Left renal cortex interstitium (tissue), 4 donors: ENCODE results near the gene PLD5. TPM values are rescaled to one million over a fixed set of nuclear protein-coding genes. Genes with fewer than 3 reads are reported as not detected.

Source experiments
- DNase-seq, 4 donors: peaks; one replicate each; pipeline ENCODE4 v3.0.0-alpha.2; 2013; ENCODE audit warnings: low read depth in 4 of 4, low spot score in 2 of 4, missing footprints in 1 of 4
- polyA plus RNA-seq, 4 donors: library from polyadenylated mRNA; unstranded; fragments of 120-200 nt; gene quantifications; one replicate each; pipeline ENCODE4 v1.2.1, GENCODE V29; 2013; ENCODE audit not compliant: insufficient read length in 4 of 4

PLD5 gene
- 1 to 10 TPM in 3 of 4 donors, under 1 TPM in 1; 0.96 to 1.5 (median 1.3) TPM for polyA plus RNA-seq

- DNase-seq = no peak
These were observed at the start of gene PLD5 for GRCh38 chr1:242524571-242525359. TSS of gene PLD5 (minus strand) at chr1:242524697.

- no peak for DNase-seq
These were observed 45.4 kb upstream of the PLD5 start for GRCh38 chr1:242569867-242570266.

- no peak for DNase-seq
These were observed 44.2 kb upstream of the PLD5 start for GRCh38 chr1:242568666-242569065.

- DNase-seq = no peak
These were observed 43.1 kb upstream of the PLD5 start for GRCh38 chr1:242567596-242567995.

GRCh38 chr1:242556759-242557158 is 32.3 kb upstream of the PLD5 start:
- no peak for DNase-seq

GRCh38 chr1:242556276-242556675 is 31.8 kb upstream of the PLD5 start:
- no peak for DNase-seq

- DNase-seq = no peak
These were observed 30.1 kb upstream of the PLD5 start for GRCh38 chr1:242554577-242554976.

GRCh38 chr1:242546849-242547729 is 22.6 kb upstream of the PLD5 start:
- DNase-seq = no peak

GRCh38 chr1:242546441-242546840 is 21.9 kb upstream of the PLD5 start:
- no peak for DNase-seq

- no peak for DNase-seq
These were observed 19.6 kb upstream of the PLD5 start for GRCh38 chr1:242544071-242544470.

- DNase-seq = no peak
These were observed 17.8 kb upstream of the PLD5 start for GRCh38 chr1:242542271-242542670.

GRCh38 chr1:242535986-242536385 is 11.5 kb upstream of the PLD5 start:
- no peak for DNase-seq

GRCh38 chr1:242534753-242535152 is 10.3 kb upstream of the PLD5 start:
- no peak for DNase-seq

GRCh38 chr1:242530761-242531160 is 6.3 kb upstream of the PLD5 start:
- DNase-seq = no peak

- DNase-seq = no peak
These were observed 1.3 kb upstream of the PLD5 start for GRCh38 chr1:242525769-242526168.

- no peak for DNase-seq
These were observed 844 bp upstream of the PLD5 start for GRCh38 chr1:242525360-242525722.

GRCh38 chr1:242523719-242524570 is 552 bp downstream of the PLD5 start:
- peak in 1 of 4 donors; percentile 32 for DNase-seq

GRCh38 chr1:242522996-242523718 is 1.3 kb downstream of the PLD5 start:
- DNase-seq = no peak

GRCh38 chr1:242522304-242522945 is 2.1 kb downstream of the PLD5 start:
- DNase-seq = no peak

- no peak for DNase-seq
These were observed 8.9 kb downstream of the PLD5 start for GRCh38 chr1:242515555-242515954.
